Thoracic aorta (tissue), 2 donors: ENCODE measurements around the gene CXCL12. TPM values are rescaled to one million over a fixed set of nuclear protein-coding genes. Genes with fewer than 3 reads are reported as not detected.

Experiments used
- ATAC-seq: fragments of 150-250 bp; one replicate; pipeline ENCODE4 v1.8.0; 2017; ENCODE audit warnings: low read depth; ENCODE audit not compliant: insufficient number of reproducible peaks, low FRiP score
- DNase-seq: peaks from one replicate; pipeline ENCODE4 v3.0.0-alpha.2; 2020; ENCODE audit warnings: low spot score
- H3K27ac ChIP-seq, 2 donors: fragments of 200-600 bp; sonication (generic); 1 replicate in 1 of 2; 2 replicates in 1 of 2; pipeline ENCODE4 v1.5.1; 2016; ENCODE audit warnings: mild to moderate bottlenecking in 2 of 2, moderate library complexity in 2 of 2
- H3K27me3 ChIP-seq: fragments of 200-600 bp; sonication (generic); replicated peaks from 2 replicates; pipeline ENCODE4 v1.6.0; 2016; ENCODE audit warnings: mild to moderate bottlenecking; ENCODE audit not compliant: insufficient read depth
- H3K36me3 ChIP-seq: fragments of 200-600 bp; sonication (generic); one replicate; pipeline ENCODE4 v1.5.1; 2016
- H3K4me1 ChIP-seq, 2 donors: fragments of 200-600 bp; sonication (generic); 1 replicate in 1 of 2; 2 replicates in 1 of 2; pipeline versions ENCODE4 v1.5.1 to v1.6.0; 2016; ENCODE audit warnings: low read depth in 2 of 2, mild to moderate bottlenecking in 1 of 2; ENCODE audit not compliant: control insufficient read depth in 1 of 2
- H3K4me3 ChIP-seq: fragments of 200-600 bp; sonication (generic); 2 replicates; pipeline ENCODE4 v1.5.1; 2016; ENCODE audit warnings: mild to moderate bottlenecking
- H3K9me3 ChIP-seq: fragments of 200-600 bp; sonication (generic); 2 replicates; pipeline ENCODE4 v1.5.1; 2016
- CTCF ChIP-seq: fragments of 200-600 bp; sonication (generic); IDR thresholded peaks from one replicate; pipeline ENCODE4 v1.5.1; 2019; ENCODE audit warnings: antibody characterized with exemption
- total RNA-seq, 2 donors: library from RNA; depleted of rRNA; stranded (reverse); fragments of >200 nt; gene quantifications; one replicate each; pipeline versions ENCODE4 v1.1.0 to v1.2.3, GENCODE V29; 2016

The CXCL12 gene
- total RNA-seq, 2 donors from 2014 or later: 149 to 169 TPM

GRCh38 chr10:44393051-44393630 lies 8.2 kb upstream of the CXCL12 start:
- ATAC-seq (no peak), DNase-seq (no peak)
- peaks cover 3 to 23% of the 10 kb centered on the region in 2 donors for H3K4me1 ChIP-seq
- H3K4me3 ChIP-seq: no peak overlapping the region
- H3K9me3 ChIP-seq: no peaks in the 10 kb centered on the region
- no peaks in the 10 kb centered on the region for H3K36me3 ChIP-seq
- no peak overlapping the region for H3K27ac ChIP-seq
- TF ChIP-seq CTCF: no peak
- no peaks in the 10 kb centered on the region for H3K27me3 ChIP-seq

GRCh38 chr10:44392420-44392819 lies 7.5 kb upstream of the CXCL12 start:
- DNase-seq: no peak
- H3K27ac ChIP-seq: no peak overlapping the region

DNA sequence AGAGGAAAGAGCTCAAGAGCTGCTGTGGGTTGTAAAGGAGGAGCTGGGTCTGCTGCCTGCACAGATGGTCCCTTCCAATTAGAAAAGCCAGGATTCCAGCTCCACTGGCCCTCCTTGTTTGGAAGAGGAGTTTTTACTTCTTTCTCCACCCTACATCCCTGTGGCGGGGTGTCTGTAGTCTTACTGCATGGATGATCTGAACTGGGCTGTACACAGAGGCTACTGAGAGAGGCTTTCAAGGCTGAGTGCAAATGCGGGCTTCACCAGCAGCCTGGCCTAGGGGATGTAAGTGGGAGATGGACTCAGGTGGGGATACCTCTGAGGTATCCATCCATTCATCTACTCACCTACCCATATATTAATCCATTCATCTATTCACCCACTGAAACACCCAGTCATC lies 7.1 kb upstream of the CXCL12 start:
- Histone ChIP-seq H3K27ac (no peak overlapping the region), H3K4me1 (peaks cover 3 to 23% of the 10 kb centered on the region in 2 donors)
- ATAC-seq: no peak

More at GRCh38 chr10:44392420-44392819, 7.5 kb upstream of the CXCL12 start:
- no peak for TF ChIP-seq CTCF
- Histone ChIP-seq H3K9me3 (no peaks in the 10 kb centered on the region), H3K36me3 (no peaks in the 10 kb centered on the region), H3K27me3 (no peaks in the 10 kb centered on the region), H3K4me1 (peaks cover 3 to 23% of the 10 kb centered on the region in 2 donors), H3K4me3 (no peak overlapping the region)
- no peak for ATAC-seq

DNA sequence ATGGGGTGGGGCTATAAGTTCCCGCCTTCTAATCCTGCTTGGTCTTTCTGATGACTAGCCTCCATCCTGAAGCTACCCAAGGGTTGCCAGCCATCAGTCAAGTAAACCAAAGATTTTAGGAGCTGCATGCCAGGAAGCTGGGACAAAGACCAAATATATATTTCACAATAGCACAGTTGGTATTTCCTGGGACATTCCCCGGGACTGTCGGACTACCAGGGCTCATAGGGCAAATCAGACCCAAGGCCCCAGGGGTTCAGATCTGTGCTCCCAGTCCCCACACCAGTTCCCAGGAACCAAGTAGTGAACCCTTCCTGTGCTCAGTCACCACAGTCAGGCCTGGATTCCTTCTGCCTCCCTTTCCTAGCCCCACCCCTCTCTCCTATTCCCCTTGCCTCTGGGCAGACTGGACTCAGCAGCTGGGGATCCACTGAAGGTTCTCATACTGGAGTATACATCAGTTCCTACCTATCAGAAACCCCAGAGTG lies 5.7 kb upstream of the CXCL12 start:
- DNase-seq: no peak
- H3K4me1 ChIP-seq: peaks cover 3 to 32% of the 10 kb centered on the region in 2 donors
- H3K27me3 ChIP-seq: no peaks in the 10 kb centered on the region
- H3K4me3 ChIP-seq: no peak overlapping the region
- H3K9me3 ChIP-seq: no peaks in the 10 kb centered on the region
- ATAC-seq: no peak
- TF ChIP-seq CTCF: no peak
- no peak overlapping the region for H3K27ac ChIP-seq
- no peaks in the 10 kb centered on the region for H3K36me3 ChIP-seq

More for the DNA sequence above, 7.1 kb upstream of the CXCL12 start:
- TF ChIP-seq CTCF: no peak
- DNase-seq: no peak
- Histone ChIP-seq H3K36me3 (no peaks in the 10 kb centered on the region), H3K27me3 (no peaks in the 10 kb centered on the region), H3K4me3 (no peak overlapping the region), H3K9me3 (no peaks in the 10 kb centered on the region)

- Histone ChIP-seq H3K27me3 (no peaks in the 10 kb centered on the region), H3K27ac (no peak overlapping the region), H3K4me3 (no peak overlapping the region), H3K4me1 (peaks cover 3 to 37% of the 10 kb centered on the region in 2 donors), H3K36me3 (no peaks in the 10 kb centered on the region), H3K9me3 (no peaks in the 10 kb centered on the region)
- no peak for TF ChIP-seq CTCF
- no peak for DNase-seq
- no peak for ATAC-seq
Measured at GRCh38 chr10:44389556-44389955, 4.7 kb upstream of the CXCL12 start.
